GM19025 (cell line): ENCODE results near the gene CHD6.

Source experiments
- ATAC-seq: cut with Tn5 transposase; IDR thresholded peaks from one replicate; pipeline ENCODE4 v1.9.1; 2021; ENCODE audit warnings: mild to moderate bottlenecking, low read depth, moderate library complexity; ENCODE audit not compliant: unreplicated experiment

CHD6 gene

GRCh38 chr20:41358717-41359116 is 259.5 kb downstream of the CHD6 start:
- ATAC-seq: no peak

- ATAC-seq: no peak
Observed at GRCh38 chr20:41358230-41358629, 259.9 kb downstream of the CHD6 start.

- ATAC-seq: no peak
Observed at GRCh38 chr20:41357424-41358163, 260.6 kb downstream of the CHD6 start.

- ATAC-seq: no peak
Observed at GRCh38 chr20:41356951-41357350, 261.2 kb downstream of the CHD6 start.

GRCh38 chr20:41355598-41356203 is 262.5 kb downstream of the CHD6 start:
- no peak for ATAC-seq

- no peak for ATAC-seq
Observed at GRCh38 chr20:41355192-41355591, 263.0 kb downstream of the CHD6 start.

GRCh38 chr20:41353530-41353929 is 264.6 kb downstream of the CHD6 start:
- no peak for ATAC-seq

GRCh38 chr20:41352666-41353065 is 265.5 kb downstream of the CHD6 start:
- no peak for ATAC-seq

GRCh38 chr20:41352106-41352505 is 266.1 kb downstream of the CHD6 start:
- ATAC-seq: no peak
